ENCODE data around the gene CD3D.
"Not testable (repeated sequence)": the region's sequence is repeated elsewhere in the genome, so short reads cannot be mapped to it uniquely, and the experiment has no call there.

CD3D gene

GRCh38 chr11:118311518-118311917 lies 31.0 kb downstream of the CD3D start:
- H3K27ac ChIP-seq = no peak overlapping the region
- no peak for TF ChIP-seq ZFX (IDR thresholded peaks at IDR 0.05)
- no peak for TF ChIP-seq CTCF (conservative IDR thresholded peaks at IDR 0.05)

GRCh38 chr11:118310781-118311485 lies 31.6 kb downstream of the CD3D start:
- TF ChIP-seq CTCF (conservative IDR thresholded peaks at IDR 0.05) (no peak), ZFX (IDR thresholded peaks at IDR 0.05) (no peak)
- H3K27ac ChIP-seq = no peak overlapping the region

GRCh38 chr11:118310271-118310670 lies 32.2 kb downstream of the CD3D start:
- no peak for TF ChIP-seq ZFX (IDR thresholded peaks at IDR 0.05)
- TF ChIP-seq CTCF (conservative IDR thresholded peaks at IDR 0.05) = no peak
- H3K27ac ChIP-seq = no peak overlapping the region

GRCh38 chr11:118308995-118309528 lies 33.4 kb downstream of the CD3D start:
- not testable (repeated sequence) for H3K27ac ChIP-seq

- no peak overlapping the region for H3K27ac ChIP-seq
- no peak for TF ChIP-seq CTCF (conservative IDR thresholded peaks at IDR 0.05)
- TF ChIP-seq ZFX (IDR thresholded peaks at IDR 0.05) = no peak
Observed at GRCh38 chr11:118306556-118306955, 35.9 kb downstream of the CD3D start.

GRCh38 chr11:118305726-118306125 lies 36.8 kb downstream of the CD3D start:
- no peak for TF ChIP-seq CTCF (conservative IDR thresholded peaks at IDR 0.05)
- no peak for TF ChIP-seq ZFX (IDR thresholded peaks at IDR 0.05)
- H3K27ac ChIP-seq = no peak overlapping the region

GRCh38 chr11:118304568-118305248 lies 37.8 kb downstream of the CD3D start, which contains the start of gene CD3E:
TSS of gene CD3E (plus strand) at chr11:118304730. CDS start at chr11:118304953, 223 bp downstream.
- TF ChIP-seq ZFX (IDR thresholded peaks at IDR 0.05) (no peak), CTCF (conservative IDR thresholded peaks at IDR 0.05) (no peak)
- no peak within 1 kb of the TSS for H3K27ac ChIP-seq
